GM12878 (cell line): ENCODE results near the gene MATN1. TPM values are rescaled to one million over a fixed set of nuclear protein-coding genes. Genes with fewer than 3 reads are reported as not detected.

Experiments used
- ATAC-seq: fragments of 200-7000 bp; cut with Tn5 transposase; 3 replicates; pipeline ENCODE4 v1.9.1; 2020; ENCODE audit warnings: mild to moderate bottlenecking, moderate library complexity
- BruUV-seq: library from RNA; stranded (reverse); fragments of 400-500 nt; replicated peaks from 2 replicates; lab custom pipeline; 2021; lab: Mats Ljungman, UMichigan
- CTCF ChIA-PET: fragments of 300-600 bp; sonication (Branson Sonifier 250); formaldehyde crosslinking; extraction: SDS; loops from one replicate; lab custom pipeline; 2021; ENCODE audit warnings: inconsistent platforms; lab: Yijun Ruan, JAX
- POLR2A ChIA-PET: fragments of 350-600 bp; formaldehyde crosslinking; extraction: SDS; loops from one replicate; lab custom pipeline; 2021; ENCODE audit warnings: inconsistent platforms; lab: Charles Lee
- RAD21 ChIA-PET: fragments of 300-600 bp; sonication (Branson Sonifier 250); formaldehyde crosslinking; loops from one replicate; lab custom pipeline; 2023; ENCODE audit warnings: antibody characterized with exemption; ENCODE audit not compliant: unreplicated experiment; lab: Charles Lee
- SMC1A ChIA-PET: fragments of 300-600 bp; sonication (Branson Sonifier 250); formaldehyde crosslinking; loops from one replicate; lab custom pipeline; 2023; ENCODE audit not compliant: unreplicated experiment, uncharacterized antibody; lab: Charles Lee
- DNase-seq: peaks from one replicate; pipeline ENCODE4 v3.0.0-alpha.2; 2011; ENCODE audit warnings: low read depth, low spot score
- FAIRE-seq: peaks from 3 replicates; lab custom pipeline; 2011; peaks lifted over from hg19 to GRCh38; lab: Jason Lieb, UNC
- H2AFZ ChIP-seq: 2 replicates; pipeline ENCODE4 v1.6.0; 2011; ENCODE audit warnings: low read depth, low read length, control low read depth; ENCODE audit not compliant: control insufficient read depth
- H3K27ac ChIP-seq: 2 replicates; pipeline ENCODE4 v1.5.1; 2011; ENCODE audit warnings: control low read depth; ENCODE audit not compliant: control insufficient read depth, insufficient read depth
- H3K27me3 ChIP-seq, 2 experiments: replicated peaks in 1 of 2; 2 replicates each; pipeline versions ENCODE4 v1.6.0 to v1.6.1; 2011; ENCODE audit warnings: low read length in 1 of 2; ENCODE audit not compliant: control insufficient read depth in 2 of 2, insufficient read depth in 2 of 2
- H3K36me3 ChIP-seq, 2 experiments: 2 replicates each; pipeline ENCODE4 v1.5.1; 2011; ENCODE audit warnings: low read length in 1 of 2; ENCODE audit not compliant: control insufficient read depth in 2 of 2, insufficient read depth in 2 of 2
- H3K4me1 ChIP-seq: 2 replicates; pipeline ENCODE4 v1.6.1; 2011; ENCODE audit warnings: mild to moderate bottlenecking, low read length, moderate library complexity, mixed read lengths; ENCODE audit not compliant: control insufficient read depth, insufficient read depth
- H3K4me2 ChIP-seq: 2 replicates; pipeline ENCODE4 v1.6.0; 2011; ENCODE audit warnings: control low read depth; ENCODE audit not compliant: control insufficient read depth, insufficient read depth
- H3K4me3 ChIP-seq: fragments of 200-600 bp; sonication (generic); 2 replicates; pipeline ENCODE4 v1.5.1; 2016
- H3K79me2 ChIP-seq: 2 replicates; pipeline ENCODE4 v1.6.0; 2011; ENCODE audit warnings: low read length; ENCODE audit not compliant: control insufficient read depth, insufficient read depth
- H3K9ac ChIP-seq: 2 replicates; pipeline ENCODE4 v1.8.0; 2011; ENCODE audit warnings: low read length, control low read depth, mixed read lengths; ENCODE audit not compliant: control insufficient read depth, insufficient read depth
- H3K9me3 ChIP-seq: replicated peaks from 3 replicates; pipeline ENCODE4 v1.5.1; 2011; ENCODE audit warnings: mild to moderate bottlenecking, low read length; ENCODE audit not compliant: control insufficient read depth, insufficient read depth
- H4K20me1 ChIP-seq: 2 replicates; pipeline ENCODE4 v1.6.0; 2011; ENCODE audit not compliant: control insufficient read depth, insufficient read depth
- ASH2L ChIP-seq: fragments of 300-600, 200-600 bp; sonication (generic); IDR thresholded peaks from 2 replicates; pipeline ENCODE4 v1.6.1; 2017; ENCODE audit warnings: low read depth, mild to moderate bottlenecking, borderline replicate concordance
- CREM ChIP-seq: IDR thresholded peaks from 2 replicates; pipeline ENCODE4 v1.6.1; 2014; ENCODE audit warnings: antibody characterized with exemption, low read depth
- ETV6 ChIP-seq, 2 experiments: fragments of 450-650 bp in 1 of 2; IDR thresholded peaks in 1 of 2; conservative IDR thresholded peaks in 1 of 2; 2 replicates each; pipeline ENCODE4 v1.6.1; 2014; ENCODE audit warnings: antibody characterized with exemption in 1 of 2, borderline replicate concordance in 1 of 2, low read depth in 1 of 2, mild to moderate bottlenecking in 1 of 2, moderate library complexity in 1 of 2
- MTA2 ChIP-seq: fragments of 450-650 bp; IDR thresholded peaks from 2 replicates; pipeline ENCODE4 v1.6.1; 2016; ENCODE audit warnings: low read depth, mild to moderate bottlenecking, moderate library complexity
- MYC ChIP-seq: IDR thresholded peaks from 2 replicates; pipeline ENCODE4 v1.6.1; 2011; ENCODE audit warnings: mild to moderate bottlenecking, low read length, moderate library complexity, inconsistent platforms; ENCODE audit not compliant: insufficient read depth, insufficient replicate concordance, insufficient read length, severe bottlenecking
- NR2C2 ChIP-seq: IDR thresholded peaks from 2 replicates; pipeline ENCODE4 v1.6.1; 2011; ENCODE audit warnings: borderline replicate concordance, low read depth; ENCODE audit not compliant: control insufficient read depth, insufficient read length
- PBX3 ChIP-seq: IDR thresholded peaks from 2 replicates; pipeline ENCODE4 v1.6.1; 2011; ENCODE audit warnings: mild to moderate bottlenecking, low read depth, low read length, moderate library complexity; ENCODE audit not compliant: insufficient replicate concordance
- RFX5 ChIP-seq: IDR thresholded peaks from 2 replicates; pipeline ENCODE4 v1.6.1; 2011; ENCODE audit warnings: low read depth, low read length, improper control_type of control experiment
- ZNF622 ChIP-seq: fragments of 450-650 bp; IDR thresholded peaks from 2 replicates; pipeline ENCODE4 v1.6.1; 2017; ENCODE audit warnings: mild to moderate bottlenecking, inconsistent platforms
- WGBS: methylation state at CpG from one replicate; pipeline ENCODE4 v1.1.6; 2016; ENCODE audit warnings: low lambda C conversion rate; ENCODE audit not compliant: insufficient replicate concordance, insufficient coverage; ENCODE audit errors: missing lambda C conversion rate; 5-methylcytosine and 5-hydroxymethylcytosine counted together
- in situ Hi-C: fragments of 300-500 bp; cut with MboI; formaldehyde crosslinking; loops from 9 replicates; pipeline ENCODE4 v1.14.3; 2018; ENCODE audit warnings: mixed read lengths
- intact Hi-C: fragments of 100-400 bp; cut with micrococcal nuclease; formaldehyde crosslinking; loops from one replicate; pipeline ENCODE4 v1.14.2; 2022; ENCODE audit not compliant: unreplicated experiment
- polyA plus RNA-seq, 11 experiments: library from polyadenylated mRNA; depleted of rRNA in 4 of 11; unstranded in 6 of 11; stranded (reverse) in 5 of 11; fragments of >200 nt; fragmentation: Nextera tagmentation in 4 of 11; fragmentation: Illumina TruSeq in 1 of 11; extraction: Ambion mirVana in 4 of 11; extraction: Trizol in 1 of 11; gene quantifications; 1 replicate in 1 of 11; 2 replicates in 10 of 11; pipeline versions ENCODE4 v1.2.1 to v1.2.3, GENCODE V29; 2011 to 2016; ENCODE audit warnings: inconsistent platforms in 2 of 11, missing spikeins in 2 of 11, low read depth in 1 of 11
- total RNA-seq, 4 experiments: library from RNA; depleted of rRNA in 3 of 4; stranded (reverse); fragments of >200 nt in 3 of 4; fragmentation: Illumina TruSeq in 1 of 4; extraction: Trizol in 1 of 4; gene quantifications; 2 replicates each; pipeline versions ENCODE4 v1.2.1 to v1.2.3, GENCODE V29; 2013 to 2021
- TF ChIP-seq, protein P1 (sequence below): fragments of 450-650 bp; IDR thresholded peaks from 2 replicates; pipeline ENCODE4 v1.6.1; 2018; ENCODE audit warnings: mild to moderate bottlenecking, low read depth, moderate library complexity; ENCODE audit not compliant: partially characterized antibody

Gene MATN1
- total and polyA plus RNA-seq, 10 of the 15 experiments (the other 5 are each of a cell fraction or from before 2014, with no cell fraction given): 0.04 to 0.50 (median 0.10) TPM; not detected in 1

GRCh38 chr1:30692201-30692947 is 31.0 kb downstream of the MATN1 start:
- TF ChIP-seq MTA2 (no peak), ZNF622 (no peak), ETV6 (conservative IDR thresholded peaks at IDR 0.05 in 1 of 2, IDR thresholded peaks at IDR 0.05 in 1 of 2; ENCODE audit: borderline replicate concordance in 1 of 2, low read depth in 1 of 2) (no peak), ASH2L (no peak), CREM (no peak), MYC (no peak), RFX5 (no peak), PBX3 (no peak), NR2C2 (no peak)
- TF ChIP-seq, protein P1, sequence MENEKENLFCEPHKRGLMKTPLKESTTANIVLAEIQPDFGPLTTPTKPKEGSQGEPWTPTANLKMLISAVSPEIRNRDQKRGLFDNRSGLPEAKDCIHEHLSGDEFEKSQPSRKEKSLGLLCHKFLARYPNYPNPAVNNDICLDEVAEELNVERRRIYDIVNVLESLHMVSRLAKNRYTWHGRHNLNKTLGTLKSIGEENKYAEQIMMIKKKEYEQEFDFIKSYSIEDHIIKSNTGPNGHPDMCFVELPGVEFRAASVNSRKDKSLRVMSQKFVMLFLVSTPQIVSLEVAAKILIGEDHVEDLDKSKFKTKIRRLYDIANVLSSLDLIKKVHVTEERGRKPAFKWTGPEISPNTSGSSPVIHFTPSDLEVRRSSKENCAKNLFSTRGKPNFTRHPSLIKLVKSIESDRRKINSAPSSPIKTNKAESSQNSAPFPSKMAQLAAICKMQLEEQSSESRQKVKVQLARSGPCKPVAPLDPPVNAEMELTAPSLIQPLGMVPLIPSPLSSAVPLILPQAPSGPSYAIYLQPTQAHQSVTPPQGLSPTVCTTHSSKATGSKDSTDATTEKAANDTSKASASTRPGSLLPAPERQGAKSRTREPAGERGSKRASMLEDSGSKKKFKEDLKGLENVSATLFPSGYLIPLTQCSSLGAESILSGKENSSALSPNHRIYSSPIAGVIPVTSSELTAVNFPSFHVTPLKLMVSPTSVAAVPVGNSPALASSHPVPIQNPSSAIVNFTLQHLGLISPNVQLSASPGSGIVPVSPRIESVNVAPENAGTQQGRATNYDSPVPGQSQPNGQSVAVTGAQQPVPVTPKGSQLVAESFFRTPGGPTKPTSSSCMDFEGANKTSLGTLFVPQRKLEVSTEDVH: no peak
- in situ Hi-C loops (no loop called here), intact Hi-C loops (no loop called here)
- ChIA-PET SMC1A (no interaction called here), POLR2A (no interaction called here), RAD21 (no interaction called here), CTCF (no interaction called here)
- FAIRE-seq: no peak
- no peaks in the 10 kb centered on the region for H3K9me3 ChIP-seq
- no peak overlapping the region for H3K9ac ChIP-seq
- no peaks in the 10 kb centered on the region for H3K4me1 ChIP-seq
- no peak for ATAC-seq
- no peak overlapping the region for H3K27ac ChIP-seq
- H3K4me2 ChIP-seq: no peak overlapping the region
- WGBS: 14% methylated on average over 7 of the region's 7 CpGs
- peaks cover 0 to 4% of the 10 kb centered on the region in 2 experiments; a peak in 3 of 4 replicates for H3K27me3 ChIP-seq
- no peaks in the 10 kb centered on the region for H4K20me1 ChIP-seq
- H2AFZ ChIP-seq: no peak overlapping the region
- no peak for DNase-seq
- no peaks in the 10 kb centered on the region for H3K79me2 ChIP-seq
- no peaks in the 10 kb centered on the region for H3K36me3 ChIP-seq
- no peak overlapping the region for H3K4me3 ChIP-seq
- no TSS peak for BruUV-seq
